ENCODE data around the gene DNAJC13.

DNA sequence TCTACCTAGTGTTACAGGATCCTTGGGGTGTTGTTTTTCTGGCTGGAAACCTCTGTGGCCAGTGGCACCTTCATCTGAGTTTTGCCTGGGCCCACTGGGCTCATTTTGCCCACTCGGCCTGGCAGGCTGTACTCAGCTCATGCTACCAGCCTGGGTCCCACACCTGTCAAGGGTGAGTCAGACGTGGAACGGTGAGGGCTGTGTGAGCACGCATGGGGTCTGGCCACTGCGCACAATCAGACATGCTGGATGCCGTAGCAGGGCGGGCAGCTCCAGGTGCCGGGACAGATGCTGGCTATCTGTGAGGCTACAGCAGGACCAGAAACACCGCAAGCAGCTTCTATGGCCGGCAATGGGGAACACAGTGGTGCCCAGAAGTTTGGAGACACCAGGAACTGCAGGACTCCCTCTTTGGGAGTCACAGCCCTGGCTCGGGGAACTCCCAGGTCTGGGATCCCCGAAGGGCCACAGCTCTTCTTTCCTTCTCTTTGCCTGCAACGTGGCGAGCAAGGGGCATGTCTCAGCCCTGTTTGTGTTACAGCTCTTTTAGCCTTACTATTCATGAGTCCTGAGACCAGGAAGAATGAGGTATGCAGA is 35.9 kb upstream of the DNAJC13 start:
- TF ChIP-seq MAX (IDR thresholded peaks at IDR 0.05) (no peak), POLR2A (IDR thresholded peaks at IDR 0.05; ENCODE audit: low read length) (no peak), RCOR1 (IDR thresholded peaks at IDR 0.05; ENCODE audit: low read depth, low read length) (no peak), RAD21 (conservative IDR thresholded peaks at IDR 0.05 in 1 of 2, IDR thresholded peaks at IDR 0.05 in 1 of 2) (no peak), SREBF2 (IDR thresholded peaks at IDR 0.05) (no peak), ZFP36 (IDR thresholded peaks at IDR 0.05; ENCODE audit: borderline replicate concordance, partially characterized antibody) (no peak), HOXB13 (CRISPR knock-in tag; IDR thresholded peaks at IDR 0.05; ENCODE audit: low read depth) (no peak), TP53 (CRISPR knock-in tag; IDR thresholded peaks at IDR 0.05) (no peak), BHLHE40 (IDR thresholded peaks at IDR 0.05; ENCODE audit: low read depth, low read length) (no peak)
- TF ChIP-seq, protein P1, sequence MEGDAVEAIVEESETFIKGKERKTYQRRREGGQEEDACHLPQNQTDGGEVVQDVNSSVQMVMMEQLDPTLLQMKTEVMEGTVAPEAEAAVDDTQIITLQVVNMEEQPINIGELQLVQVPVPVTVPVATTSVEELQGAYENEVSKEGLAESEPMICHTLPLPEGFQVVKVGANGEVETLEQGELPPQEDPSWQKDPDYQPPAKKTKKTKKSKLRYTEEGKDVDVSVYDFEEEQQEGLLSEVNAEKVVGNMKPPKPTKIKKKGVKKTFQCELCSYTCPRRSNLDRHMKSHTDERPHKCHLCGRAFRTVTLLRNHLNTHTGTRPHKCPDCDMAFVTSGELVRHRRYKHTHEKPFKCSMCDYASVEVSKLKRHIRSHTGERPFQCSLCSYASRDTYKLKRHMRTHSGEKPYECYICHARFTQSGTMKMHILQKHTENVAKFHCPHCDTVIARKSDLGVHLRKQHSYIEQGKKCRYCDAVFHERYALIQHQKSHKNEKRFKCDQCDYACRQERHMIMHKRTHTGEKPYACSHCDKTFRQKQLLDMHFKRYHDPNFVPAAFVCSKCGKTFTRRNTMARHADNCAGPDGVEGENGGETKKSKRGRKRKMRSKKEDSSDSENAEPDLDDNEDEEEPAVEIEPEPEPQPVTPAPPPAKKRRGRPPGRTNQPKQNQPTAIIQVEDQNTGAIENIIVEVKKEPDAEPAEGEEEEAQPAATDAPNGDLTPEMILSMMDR (IDR thresholded peaks at IDR 0.05), result no peak
- TF ChIP-seq, protein P2, sequence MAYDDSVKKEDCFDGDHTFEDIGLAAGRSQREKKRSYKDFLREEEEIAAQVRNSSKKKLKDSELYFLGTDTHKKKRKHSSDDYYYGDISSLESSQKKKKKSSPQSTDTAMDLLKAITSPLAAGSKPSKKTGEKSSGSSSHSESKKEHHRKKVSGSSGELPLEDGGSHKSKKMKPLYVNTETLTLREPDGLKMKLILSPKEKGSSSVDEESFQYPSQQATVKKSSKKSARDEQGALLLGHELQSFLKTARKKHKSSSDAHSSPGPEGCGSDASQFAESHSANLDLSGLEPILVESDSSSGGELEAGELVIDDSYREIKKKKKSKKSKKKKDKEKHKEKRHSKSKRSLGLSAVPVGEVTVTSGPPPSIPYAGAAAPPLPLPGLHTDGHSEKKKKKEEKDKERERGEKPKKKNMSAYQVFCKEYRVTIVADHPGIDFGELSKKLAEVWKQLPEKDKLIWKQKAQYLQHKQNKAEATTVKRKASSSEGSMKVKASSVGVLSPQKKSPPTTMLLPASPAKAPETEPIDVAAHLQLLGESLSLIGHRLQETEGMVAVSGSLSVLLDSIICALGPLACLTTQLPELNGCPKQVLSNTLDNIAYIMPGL (CRISPR knock-in tag; IDR thresholded peaks at IDR 0.05; ENCODE audit: borderline replicate concordance), result no peak
- TF ChIP-seq, protein P3, sequence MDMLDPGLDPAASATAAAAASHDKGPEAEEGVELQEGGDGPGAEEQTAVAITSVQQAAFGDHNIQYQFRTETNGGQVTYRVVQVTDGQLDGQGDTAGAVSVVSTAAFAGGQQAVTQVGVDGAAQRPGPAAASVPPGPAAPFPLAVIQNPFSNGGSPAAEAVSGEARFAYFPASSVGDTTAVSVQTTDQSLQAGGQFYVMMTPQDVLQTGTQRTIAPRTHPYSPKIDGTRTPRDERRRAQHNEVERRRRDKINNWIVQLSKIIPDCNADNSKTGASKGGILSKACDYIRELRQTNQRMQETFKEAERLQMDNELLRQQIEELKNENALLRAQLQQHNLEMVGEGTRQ (IDR thresholded peaks at IDR 0.05), result no peak
